GM12872 (cell line): ENCODE results near the gene AGTRAP.

ENCODE experiments used
- TF ChIP-seq, protein P1 (sequence below): IDR thresholded peaks from 3 replicates; pipeline ENCODE4 v1.5.1; 2011; ENCODE audit warnings: low read depth, mild to moderate bottlenecking, low read length, moderate library complexity; ENCODE audit not compliant: insufficient read depth

AGTRAP gene

GRCh38 chr1:11788549-11789053 lies 52.7 kb downstream of the AGTRAP start:
- TF ChIP-seq, protein P1, sequence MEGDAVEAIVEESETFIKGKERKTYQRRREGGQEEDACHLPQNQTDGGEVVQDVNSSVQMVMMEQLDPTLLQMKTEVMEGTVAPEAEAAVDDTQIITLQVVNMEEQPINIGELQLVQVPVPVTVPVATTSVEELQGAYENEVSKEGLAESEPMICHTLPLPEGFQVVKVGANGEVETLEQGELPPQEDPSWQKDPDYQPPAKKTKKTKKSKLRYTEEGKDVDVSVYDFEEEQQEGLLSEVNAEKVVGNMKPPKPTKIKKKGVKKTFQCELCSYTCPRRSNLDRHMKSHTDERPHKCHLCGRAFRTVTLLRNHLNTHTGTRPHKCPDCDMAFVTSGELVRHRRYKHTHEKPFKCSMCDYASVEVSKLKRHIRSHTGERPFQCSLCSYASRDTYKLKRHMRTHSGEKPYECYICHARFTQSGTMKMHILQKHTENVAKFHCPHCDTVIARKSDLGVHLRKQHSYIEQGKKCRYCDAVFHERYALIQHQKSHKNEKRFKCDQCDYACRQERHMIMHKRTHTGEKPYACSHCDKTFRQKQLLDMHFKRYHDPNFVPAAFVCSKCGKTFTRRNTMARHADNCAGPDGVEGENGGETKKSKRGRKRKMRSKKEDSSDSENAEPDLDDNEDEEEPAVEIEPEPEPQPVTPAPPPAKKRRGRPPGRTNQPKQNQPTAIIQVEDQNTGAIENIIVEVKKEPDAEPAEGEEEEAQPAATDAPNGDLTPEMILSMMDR = no peak

GRCh38 chr1:11789126-11790067 lies 53.5 kb downstream of the AGTRAP start:
- TF ChIP-seq, protein P1 = no peak

- TF ChIP-seq, protein P1 = no peak
Observed at GRCh38 chr1:11790101-11790879, 54.4 kb downstream of the AGTRAP start.

GRCh38 chr1:11790880-11791715 lies 55.2 kb downstream of the AGTRAP start:
- TF ChIP-seq, protein P1 = no peak

GRCh38 chr1:11792106-11792505 lies 56.2 kb downstream of the AGTRAP start:
- TF ChIP-seq, protein P1 = no peak

GRCh38 chr1:11793819-11794218 lies 57.9 kb downstream of the AGTRAP start:
- TF ChIP-seq, protein P1 = no peak
